Breast epithelium (tissue), 4 donors: ENCODE data around the gene ZSWIM4. TPM values are rescaled to one million over a fixed set of nuclear protein-coding genes. Genes with fewer than 3 reads are reported as not detected.

Experiments
- DNase-seq, 2 donors: peaks; one replicate each; pipeline ENCODE4 v3.0.0-alpha.2; 2019; ENCODE audit warnings: low spot score in 2 of 2
- H3K27ac ChIP-seq, 2 donors: fragments of 200-600 bp; sonication (generic) in 1 of 2; one replicate each; pipeline ENCODE4 v1.5.1; 2016 to 2019; ENCODE audit warnings: mild to moderate bottlenecking in 1 of 2
- H3K27me3 ChIP-seq, 2 donors: fragments of 200-600 bp; sonication (generic) in 1 of 2; one replicate each; pipeline versions ENCODE4 v1.5.1 to v1.6.0; 2017 to 2019; ENCODE audit warnings: control low read depth in 1 of 2, mild to moderate bottlenecking in 1 of 2
- H3K36me3 ChIP-seq: fragments of 200-600 bp; one replicate; pipeline ENCODE4 v1.5.1; 2019
- H3K4me1 ChIP-seq, 2 donors: fragments of 200-600 bp; sonication (generic); one replicate each; pipeline ENCODE4 v1.5.1; 2016 to 2019; ENCODE audit warnings: control low read depth in 1 of 2
- H3K4me3 ChIP-seq, 3 donors: fragments of 200-600 bp; sonication (generic); 1 replicate in 2 of 3; 2 replicates in 1 of 3; pipeline ENCODE4 v1.5.1; 2016 to 2019; ENCODE audit warnings: mild to moderate bottlenecking in 3 of 3, moderate library complexity in 2 of 3
- H3K9me3 ChIP-seq, 2 donors: fragments of 200-600 bp; sonication (generic) in 1 of 2; one replicate each; pipeline ENCODE4 v1.5.1; 2016 to 2019; ENCODE audit warnings: control low read depth in 1 of 2
- CTCF ChIP-seq, 3 donors: fragments of 450-650 bp; IDR thresholded peaks; one replicate each; pipeline ENCODE4 v1.5.1; 2016 to 2017; ENCODE audit warnings: antibody characterized with exemption in 3 of 3, mild to moderate bottlenecking in 3 of 3, moderate library complexity in 3 of 3
- POLR2A ChIP-seq: fragments of 450-650 bp; IDR thresholded peaks from one replicate; pipeline ENCODE4 v1.6.1; 2016; ENCODE audit warnings: antibody characterized with exemption, mild to moderate bottlenecking, moderate library complexity
- POLR2AphosphoS5 ChIP-seq, 3 donors: sonication (generic); formaldehyde crosslinking; IDR thresholded peaks; one replicate each; pipeline ENCODE4 v1.6.1; 2017; ENCODE audit warnings: antibody characterized with exemption in 3 of 3
- intact Hi-C: fragments of 100-400 bp; cut with DNase I; formaldehyde crosslinking; loops from one replicate; pipeline ENCODE4 v1.15.1; 2023; ENCODE audit warnings: low total_unique reads
- total RNA-seq, 3 donors: library from RNA; depleted of rRNA; stranded (reverse); fragments of >200 nt; gene quantifications; one replicate each; pipeline ENCODE4 v1.1.0, GENCODE V29; 2016

Gene ZSWIM4
- total RNA-seq, 3 donors from 2014 or later: 1.1 to 8.5 (median 6.9) TPM

DNA sequence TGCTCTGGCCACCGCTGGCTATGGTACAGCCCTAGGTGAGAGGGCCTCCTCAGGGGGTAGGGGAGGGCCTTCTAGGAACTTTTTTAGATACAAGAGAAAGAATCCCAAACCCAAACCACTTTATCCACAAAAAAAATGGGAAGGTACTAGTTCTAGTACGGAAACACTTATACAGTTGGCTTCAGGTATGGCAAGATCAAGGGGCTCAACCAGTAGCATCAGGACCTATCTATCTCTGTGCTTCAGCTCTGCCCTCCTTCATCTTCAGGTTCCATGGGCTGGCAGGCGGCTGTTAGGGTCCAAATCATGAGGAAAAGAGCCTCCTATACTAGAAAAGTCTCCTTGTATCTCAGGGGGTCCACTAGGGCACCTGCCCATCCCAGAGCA, 29.2 kb upstream of the ZSWIM4 start:
- no peak for DNase-seq
- intact Hi-C loops: no loop called here
- peaks cover 0 to 9% of the 10 kb centered on the region in 2 donors for H3K4me1 ChIP-seq
- H3K4me3 ChIP-seq: peak overlapping the region in 1 of 3 donors; percentile 78
- H3K9me3 ChIP-seq: no peaks in the 10 kb centered on the region
- H3K27me3 ChIP-seq: no peaks in the 10 kb centered on the region
- TF ChIP-seq POLR2AphosphoS5 (IDR thresholded peaks at IDR 0.05): no peak
- no peak for TF ChIP-seq CTCF (IDR thresholded peaks at IDR 0.05)
- no peak for TF ChIP-seq POLR2A
- peaks cover 8% of the 10 kb centered on the region for H3K36me3 ChIP-seq
- peak overlapping the region; percentile 74 to 80 for H3K27ac ChIP-seq

DNA sequence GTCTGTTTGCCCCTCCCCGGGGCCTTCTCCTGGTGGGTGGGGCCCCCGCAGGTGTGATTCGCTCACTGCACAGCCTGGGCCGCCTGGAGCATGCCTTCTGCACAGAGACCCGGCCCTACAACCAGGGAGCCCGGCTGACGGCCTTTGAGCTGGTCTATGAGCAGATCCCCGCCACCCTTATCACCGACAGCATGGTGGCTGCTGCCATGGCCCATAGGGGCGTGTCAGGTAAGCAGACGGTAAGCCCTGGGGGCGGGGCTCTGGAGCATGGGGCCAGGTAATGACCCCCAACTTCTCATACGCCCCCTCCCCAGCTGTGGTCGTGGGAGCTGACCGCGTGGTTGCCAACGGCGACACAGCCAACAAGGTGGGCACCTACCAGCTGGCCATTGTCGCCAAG, 26.7 kb upstream of the ZSWIM4 start:
- Histone ChIP-seq H3K4me1 (peaks cover 0 to 9% of the 10 kb centered on the region in 2 donors), H3K9me3 (no peaks in the 10 kb centered on the region), H3K36me3 (no peaks in the 10 kb centered on the region), H3K27me3 (no peaks in the 10 kb centered on the region), H3K27ac (no peak overlapping the region), H3K4me3 (no peak overlapping the region)
- no peak for TF ChIP-seq POLR2A
- no peak for TF ChIP-seq CTCF (IDR thresholded peaks at IDR 0.05)
- TF ChIP-seq POLR2AphosphoS5 (IDR thresholded peaks at IDR 0.05): no peak
- intact Hi-C loops: no loop called here
- no peak for DNase-seq

GRCh38 chr19:13770013-13770635, 25.1 kb upstream of the ZSWIM4 start:
- intact Hi-C loops: no loop called here
- no peaks in the 10 kb centered on the region for H3K9me3 ChIP-seq
- no peak for TF ChIP-seq CTCF (IDR thresholded peaks at IDR 0.05)
- TF ChIP-seq POLR2AphosphoS5 (IDR thresholded peaks at IDR 0.05): no peak
- TF ChIP-seq POLR2A: no peak
- H3K36me3 ChIP-seq: no peaks in the 10 kb centered on the region
- no peak overlapping the region for H3K4me3 ChIP-seq
- H3K27ac ChIP-seq: no peak overlapping the region
- no peaks in the 10 kb centered on the region for H3K27me3 ChIP-seq
- H3K4me1 ChIP-seq: peaks cover 2 to 9% of the 10 kb centered on the region in 2 donors
- no peak for DNase-seq

GRCh38 chr19:13774217-13775191, 20.7 kb upstream of the ZSWIM4 start, which contains the start of gene C19orf53:
TSS of gene C19orf53 (plus strand) at chr19:13774456. CDS start at chr19:13774478, 22 bp downstream.
- no peaks in the 10 kb centered on the region for H3K9me3 ChIP-seq
- H3K36me3 ChIP-seq: no peaks in the 10 kb centered on the region
- intact Hi-C loops: no loop called here
- no peaks in the 10 kb centered on the region for H3K27me3 ChIP-seq
- peaks cover 0 to 4% of the 10 kb centered on the region in 2 donors for H3K4me1 ChIP-seq
- peak; percentile 85 to 88 for DNase-seq
- peak within 1 kb of the TSS; percentile 96 to 98 (median 96) for H3K4me3 ChIP-seq
- peak within 1 kb of the TSS; percentile 93 to 96 for H3K27ac ChIP-seq
- no peak for TF ChIP-seq CTCF (IDR thresholded peaks at IDR 0.05)
- TF ChIP-seq POLR2AphosphoS5 (IDR thresholded peaks at IDR 0.05): peak; percentile 97 to 99 (median 98)
- TF ChIP-seq POLR2A: peak; percentile 92

GRCh38 chr19:13778398-13778797, 16.8 kb upstream of the ZSWIM4 start:
- no peaks in the 10 kb centered on the region for H3K9me3 ChIP-seq
- peaks cover 0 to 4% of the 10 kb centered on the region in 2 donors for H3K4me1 ChIP-seq
- no peak for TF ChIP-seq POLR2AphosphoS5 (IDR thresholded peaks at IDR 0.05)
- no peak for TF ChIP-seq CTCF (IDR thresholded peaks at IDR 0.05)
- H3K27me3 ChIP-seq: no peaks in the 10 kb centered on the region
- H3K4me3 ChIP-seq: no peak overlapping the region
- no peaks in the 10 kb centered on the region for H3K36me3 ChIP-seq
- intact Hi-C loops: no loop called here
- no peak for DNase-seq
- H3K27ac ChIP-seq: peak overlapping the region in 1 of 2 donors; percentile 32
